HuH-7 (cell line): ENCODE measurements around the gene CLIC5.

Experiments
- DNase-seq: peaks from one replicate; pipeline ENCODE4 v3.0.0; 2011; ENCODE audit warnings: low spot score

CLIC5 gene

DNA sequence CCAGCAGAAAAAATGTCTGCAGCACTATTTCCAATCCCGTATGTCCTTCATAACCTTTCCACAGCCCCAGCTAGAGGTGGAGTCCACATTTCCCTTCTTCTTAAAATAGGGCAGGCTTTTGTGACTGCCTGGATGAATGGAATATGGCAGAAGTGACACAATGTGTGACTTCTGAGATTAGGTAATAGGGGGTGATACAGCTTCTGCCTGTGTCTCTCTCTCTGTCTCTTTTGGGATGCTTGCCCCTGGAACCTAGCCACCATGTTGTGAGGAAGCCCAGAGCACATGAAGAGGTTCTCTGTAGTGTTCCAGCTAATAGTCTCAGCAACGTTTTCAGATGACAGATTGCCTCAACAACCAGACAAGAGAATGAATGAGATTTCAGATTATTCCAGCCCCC lies 51.4 kb downstream of the CLIC5 start:
- DNase-seq, result no peak

DNA sequence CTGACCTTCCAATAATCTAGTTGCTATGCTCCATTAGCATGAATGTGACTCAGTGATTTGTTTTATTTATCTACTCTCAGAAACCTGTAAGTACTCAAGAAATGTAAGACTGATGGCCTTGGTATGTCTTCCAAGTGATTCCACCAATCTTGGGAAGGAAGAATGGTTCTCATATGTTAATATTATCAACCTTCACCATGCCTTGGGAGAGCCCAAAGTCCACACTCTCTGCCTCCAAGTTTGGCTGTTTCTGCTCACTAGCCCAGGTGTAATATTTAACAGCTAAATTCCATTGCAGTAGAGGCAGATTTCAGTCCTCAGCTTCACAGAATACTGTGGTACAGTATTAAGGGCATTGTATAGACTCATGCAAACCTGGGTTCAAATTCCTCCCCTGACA lies 51.8 kb downstream of the CLIC5 start:
- DNase-seq, result no peak

DNA sequence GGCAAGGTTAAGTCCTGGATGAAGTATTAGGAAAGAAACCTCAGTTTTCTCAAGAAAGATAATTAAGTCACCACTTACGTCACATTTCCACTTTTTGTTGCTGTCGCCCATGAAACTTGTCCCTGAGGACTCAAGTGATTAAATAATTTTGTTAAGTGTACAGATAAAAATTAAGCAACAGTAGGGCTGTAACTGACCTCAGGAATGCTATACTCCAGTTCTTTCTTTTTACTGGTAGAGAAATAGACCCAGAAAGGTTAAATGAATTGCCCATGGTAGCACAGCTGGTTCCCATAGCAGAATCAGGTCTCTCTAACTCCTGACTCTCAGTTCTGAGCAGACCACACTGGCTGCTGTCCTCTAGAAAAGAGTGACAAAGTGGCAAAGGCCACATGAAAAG lies 54.5 kb downstream of the CLIC5 start:
- DNase-seq, result no peak

DNA sequence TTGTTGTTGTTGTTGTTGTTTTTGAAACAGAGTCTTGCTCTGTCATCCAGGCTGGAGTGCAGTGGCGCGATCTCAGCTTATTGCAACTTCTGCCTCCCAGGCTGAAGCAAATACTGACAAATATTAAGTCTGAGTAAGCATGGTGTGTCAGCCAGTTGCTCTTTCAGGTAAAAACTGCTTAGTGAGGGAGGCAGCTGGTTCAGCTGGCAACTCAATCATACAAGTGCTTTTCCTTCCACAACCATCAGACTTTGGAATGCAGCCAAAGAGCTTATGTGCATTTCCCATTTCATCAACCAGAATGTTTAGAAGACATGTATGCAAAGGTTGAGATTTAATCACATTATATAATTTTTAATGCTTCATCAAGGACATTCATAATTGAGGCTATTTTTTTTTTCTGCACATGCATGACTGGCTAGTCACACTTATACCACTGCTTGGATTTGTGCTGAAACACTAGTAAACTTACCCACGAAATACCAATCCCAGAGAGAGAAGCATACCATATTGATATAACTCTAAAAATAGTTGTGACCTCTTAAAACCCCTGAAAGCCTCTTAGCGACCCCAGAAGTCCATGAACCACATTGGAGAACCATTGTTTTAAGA lies 56.0 kb downstream of the CLIC5 start:
- no peak for DNase-seq

DNA sequence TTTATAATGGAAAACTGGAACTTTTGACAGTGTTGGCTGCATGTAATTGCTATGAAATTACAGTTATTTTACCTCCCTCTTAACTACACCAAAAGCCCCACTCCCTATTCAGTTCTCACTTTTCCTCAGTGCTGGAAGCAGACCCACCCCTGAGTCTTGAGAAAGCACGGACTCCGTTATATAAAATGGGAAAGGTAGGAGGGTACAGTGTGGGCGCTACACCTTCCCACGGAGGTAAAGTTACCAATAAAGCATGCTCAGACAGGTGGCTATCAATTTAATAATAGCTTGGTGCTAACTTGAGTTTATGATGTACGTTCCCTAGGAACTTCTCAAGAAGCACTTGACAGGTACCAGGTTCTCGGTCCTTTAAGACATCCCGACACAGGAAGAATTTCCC lies 59.0 kb downstream of the CLIC5 start:
- no peak for DNase-seq

DNA sequence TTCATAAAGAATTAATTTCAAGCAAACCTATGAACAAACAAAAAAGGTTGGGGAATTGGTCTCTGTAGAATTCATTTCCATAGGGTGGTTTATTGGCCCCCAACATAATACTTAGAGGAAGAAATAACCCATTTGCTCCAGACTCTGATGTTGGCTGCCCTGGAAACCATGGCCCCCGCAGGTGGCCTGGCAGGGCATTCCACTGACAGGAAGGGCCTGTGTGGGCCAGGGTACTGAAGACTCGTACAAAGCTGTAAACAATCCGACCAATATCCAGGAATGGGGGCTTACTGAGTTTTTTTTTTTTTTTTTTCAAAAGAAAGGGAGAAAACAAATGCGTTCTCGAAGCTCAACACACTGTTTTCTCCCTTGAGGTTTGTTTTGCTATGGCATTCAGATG lies 59.5 kb downstream of the CLIC5 start:
- no peak for DNase-seq

DNA sequence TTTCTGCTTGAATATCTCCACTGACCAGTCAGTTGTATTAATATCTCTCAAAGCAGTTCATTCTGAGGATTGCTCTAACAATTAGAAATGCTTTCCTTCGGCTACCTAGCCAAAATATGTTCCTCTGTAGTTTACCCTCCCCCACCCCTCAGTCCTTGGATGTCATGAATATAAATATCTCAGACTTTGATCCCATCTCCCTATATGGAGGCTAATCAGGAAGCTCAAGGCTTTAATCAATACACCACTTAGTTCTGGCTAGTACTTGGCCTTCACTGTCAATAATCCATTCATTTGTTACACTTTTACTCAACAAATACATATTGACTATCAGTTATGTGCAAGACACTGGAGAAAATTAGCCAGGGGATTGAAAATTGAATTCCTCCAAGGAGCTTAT lies 60.1 kb downstream of the CLIC5 start:
- no peak for DNase-seq

DNA sequence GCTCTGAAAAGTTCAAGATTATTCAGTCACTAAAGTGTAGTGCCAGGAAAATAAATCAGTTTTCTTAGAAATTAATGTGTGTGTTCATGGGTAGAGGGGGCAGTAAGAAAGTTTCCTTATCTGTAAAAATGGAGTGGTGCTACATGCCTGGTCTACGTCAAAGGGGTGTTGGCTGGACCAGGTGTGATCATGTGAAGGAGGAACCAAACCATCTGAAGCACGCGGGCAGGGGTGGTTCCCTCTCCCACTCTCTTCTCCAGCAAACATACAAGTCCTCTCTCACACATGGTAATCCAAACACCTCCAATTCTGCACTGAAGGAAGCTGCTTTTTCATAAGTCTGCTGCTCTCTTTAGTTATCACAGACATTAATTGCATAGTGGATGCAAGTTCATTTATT lies 63.1 kb downstream of the CLIC5 start:
- no peak for DNase-seq

DNA sequence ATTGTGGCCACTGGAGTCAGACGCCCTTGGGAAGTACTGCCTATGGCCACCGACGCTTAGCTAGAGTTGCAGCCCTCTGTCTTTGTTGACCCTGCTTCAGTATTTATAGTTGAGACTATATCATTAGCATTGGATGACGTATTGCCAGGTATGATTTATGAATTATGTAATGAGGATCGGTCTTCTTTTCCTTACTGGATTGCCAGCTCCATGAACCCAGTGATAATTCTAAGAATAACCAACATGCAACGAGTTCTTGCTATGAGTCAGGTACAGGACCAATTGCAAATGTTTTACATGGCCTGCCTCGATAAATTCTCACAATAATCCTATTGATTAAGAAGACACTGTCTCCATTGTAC lies 63.5 kb downstream of the CLIC5 start:
- no peak for DNase-seq

DNA sequence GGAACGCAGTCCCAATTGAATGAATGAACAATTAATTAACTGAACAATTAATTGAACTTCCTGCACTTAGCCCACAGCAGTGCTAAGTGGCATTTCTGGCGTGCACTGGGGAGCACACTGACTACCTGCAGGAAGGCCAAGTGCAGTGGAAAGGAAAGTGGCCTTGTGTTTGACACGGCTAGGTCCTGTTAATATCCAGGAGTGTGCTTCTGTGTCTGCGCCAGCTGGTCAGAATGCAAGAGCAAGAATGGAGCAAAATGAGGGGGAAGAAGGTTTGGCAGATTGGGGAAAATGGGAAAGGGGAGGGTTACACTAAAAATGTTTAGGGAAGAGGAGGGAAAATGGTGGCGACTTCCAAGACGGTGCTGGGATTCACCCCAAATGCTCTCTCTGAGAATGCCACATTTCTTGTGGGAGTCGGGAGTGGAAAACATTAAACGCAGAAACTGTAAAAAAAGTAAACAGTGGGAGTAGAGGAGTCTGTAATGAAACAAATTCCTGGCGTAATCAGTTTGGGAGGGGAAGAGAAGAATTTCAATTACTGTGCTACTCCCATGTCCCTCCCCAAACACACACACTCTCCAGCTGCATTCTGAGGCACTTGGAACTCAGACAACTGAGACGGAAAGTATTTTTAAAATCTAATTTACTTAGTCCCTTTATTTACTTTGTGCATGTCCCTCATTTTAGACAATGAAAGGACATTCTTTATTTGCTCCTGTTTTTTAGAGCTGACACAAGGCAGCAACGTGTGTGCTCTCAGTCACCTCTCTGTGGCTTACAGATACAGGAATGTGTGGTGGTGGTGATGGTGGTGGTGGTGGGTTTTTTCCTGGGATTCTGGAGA lies 64.1 kb downstream of the CLIC5 start:
- no peak for DNase-seq

DNA sequence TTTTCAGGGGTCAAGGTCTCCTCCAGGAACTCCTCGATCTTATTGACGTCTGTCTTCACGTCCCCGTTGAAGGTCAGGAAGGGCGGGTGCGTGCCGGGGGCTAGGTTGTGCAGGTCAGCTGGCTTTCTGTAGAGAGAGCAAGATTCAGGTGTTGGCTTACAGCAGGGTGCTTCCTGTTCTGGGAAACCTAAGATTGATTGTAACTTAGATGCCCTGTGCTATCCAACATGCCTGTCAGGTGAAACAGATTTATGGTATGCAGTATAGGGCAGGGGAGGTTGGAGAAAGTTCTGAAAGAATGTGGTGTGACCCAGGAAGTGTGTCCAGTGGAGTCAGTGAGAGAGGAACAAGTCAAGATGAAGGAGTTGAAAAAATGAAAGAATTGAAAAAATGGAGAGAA lies 66.4 kb downstream of the CLIC5 start:
- DNase-seq, result no peak

DNA sequence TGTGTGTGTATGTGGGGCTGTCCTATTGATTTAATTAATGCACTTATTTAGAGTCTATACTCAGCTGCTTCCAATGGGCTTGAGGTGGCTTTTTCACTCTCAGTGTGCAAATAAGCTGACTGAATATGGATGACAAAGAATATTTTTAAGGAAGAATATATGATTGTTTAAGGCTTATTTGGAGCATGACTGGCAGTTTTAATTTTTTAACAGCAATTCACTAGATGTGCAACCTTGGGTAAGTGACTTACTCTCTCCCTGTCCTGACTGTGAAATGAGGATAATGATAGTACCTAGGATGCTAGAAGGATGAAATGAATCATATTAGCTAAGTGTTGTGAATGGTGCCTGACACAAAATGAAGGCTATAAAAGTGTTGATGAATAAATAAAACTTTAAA lies 67.9 kb downstream of the CLIC5 start:
- no peak for DNase-seq

DNA sequence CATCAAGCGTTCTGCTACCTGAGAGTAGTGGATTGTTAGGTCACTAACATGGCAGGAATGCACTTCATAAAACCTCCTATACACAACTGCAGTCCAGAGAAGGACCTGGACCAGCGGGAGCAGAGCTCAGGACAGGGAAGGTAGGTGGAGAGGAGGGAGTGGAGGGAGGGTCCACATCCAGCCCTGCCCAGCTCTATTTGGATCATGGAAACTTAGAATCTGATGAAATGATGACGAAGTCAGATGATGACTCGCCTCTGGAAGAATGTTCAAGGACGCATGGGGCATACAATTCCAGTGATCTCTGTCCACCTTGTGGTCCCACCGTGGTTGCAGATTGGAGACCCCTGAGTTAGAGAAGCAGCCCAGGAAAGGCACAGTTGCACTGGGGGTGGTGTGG lies 68.8 kb downstream of the CLIC5 start:
- DNase-seq, result no peak

DNA sequence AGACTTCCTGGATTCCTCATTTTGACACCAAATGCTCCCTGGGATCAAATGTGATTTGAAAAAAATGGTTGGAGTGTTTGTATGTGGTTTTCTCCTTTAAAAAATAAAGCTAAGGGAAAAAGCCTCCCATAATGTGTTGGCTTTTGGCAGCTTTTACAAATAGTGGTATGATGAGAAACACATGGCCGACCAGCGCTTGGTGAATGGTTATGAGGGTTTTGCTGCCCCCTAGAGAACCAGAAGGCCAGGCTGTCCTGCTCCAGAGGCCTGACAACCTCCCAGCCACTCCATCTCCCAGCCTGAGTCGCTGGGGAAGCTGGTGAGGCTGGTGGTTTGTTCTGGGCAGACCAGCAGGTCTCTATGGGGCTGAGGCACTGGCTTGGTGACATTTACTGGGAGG lies 69.3 kb downstream of the CLIC5 start:
- DNase-seq, result peak; percentile 15

DNA sequence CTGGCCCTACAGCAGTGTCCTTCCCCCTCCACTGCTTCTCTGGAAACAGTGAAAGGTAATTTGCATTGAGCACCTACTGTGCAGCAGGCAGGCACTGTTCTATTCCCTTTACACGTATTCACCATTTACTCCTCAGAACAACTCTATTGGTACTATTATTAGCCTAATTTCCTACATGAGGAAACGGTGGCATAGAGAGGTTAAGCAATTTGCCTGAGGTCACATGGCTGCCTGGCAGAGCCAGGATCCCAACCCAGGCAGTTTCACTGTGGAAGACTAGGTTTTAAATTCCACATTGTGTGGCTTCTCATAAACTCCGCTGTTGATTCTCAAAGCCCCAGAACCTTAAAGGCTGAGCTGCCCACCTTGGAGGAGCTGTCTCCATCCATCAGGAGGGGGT lies 72.7 kb downstream of the CLIC5 start:
- DNase-seq, result no peak

DNA sequence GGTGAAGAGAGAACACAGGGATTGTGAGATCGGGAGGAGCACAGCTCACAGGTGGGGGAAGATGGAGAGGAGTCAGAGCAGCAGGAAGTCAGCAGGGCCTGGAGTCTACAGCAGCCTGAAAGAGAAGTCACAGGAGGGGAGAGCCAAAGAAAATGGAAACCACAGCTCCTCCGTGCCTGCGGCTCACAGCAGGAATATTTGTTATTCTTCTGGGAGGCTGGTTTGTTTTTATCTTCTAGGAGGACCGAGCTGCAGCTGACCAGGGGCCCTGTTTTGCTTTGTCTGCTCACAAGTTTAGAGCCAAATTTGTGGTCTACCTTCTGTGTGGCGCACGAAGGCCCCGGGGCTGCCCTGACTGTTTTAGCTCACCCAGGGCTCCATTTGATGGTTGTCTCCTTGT lies 81.8 kb downstream of the CLIC5 start:
- DNase-seq, result no peak

DNA sequence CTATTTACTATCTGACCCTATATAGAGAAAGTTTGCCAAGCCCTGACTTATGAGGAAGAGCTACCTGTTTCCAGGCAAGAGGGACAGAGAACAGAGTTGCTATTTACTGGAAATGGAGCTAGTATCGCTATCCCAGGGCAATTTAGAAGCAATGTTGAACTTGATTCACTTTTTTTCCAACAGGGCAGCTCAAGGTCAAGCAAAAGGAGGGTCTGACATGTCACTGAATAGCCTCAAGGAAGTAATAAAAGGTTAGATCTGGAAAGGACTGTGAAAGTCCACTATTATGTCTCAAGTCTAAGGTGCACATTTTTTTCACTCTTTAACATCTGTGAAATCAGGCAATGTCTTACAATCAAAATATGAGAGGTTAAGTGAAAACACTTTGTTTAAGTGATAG lies 84.4 kb downstream of the CLIC5 start:
- no peak for DNase-seq

DNA sequence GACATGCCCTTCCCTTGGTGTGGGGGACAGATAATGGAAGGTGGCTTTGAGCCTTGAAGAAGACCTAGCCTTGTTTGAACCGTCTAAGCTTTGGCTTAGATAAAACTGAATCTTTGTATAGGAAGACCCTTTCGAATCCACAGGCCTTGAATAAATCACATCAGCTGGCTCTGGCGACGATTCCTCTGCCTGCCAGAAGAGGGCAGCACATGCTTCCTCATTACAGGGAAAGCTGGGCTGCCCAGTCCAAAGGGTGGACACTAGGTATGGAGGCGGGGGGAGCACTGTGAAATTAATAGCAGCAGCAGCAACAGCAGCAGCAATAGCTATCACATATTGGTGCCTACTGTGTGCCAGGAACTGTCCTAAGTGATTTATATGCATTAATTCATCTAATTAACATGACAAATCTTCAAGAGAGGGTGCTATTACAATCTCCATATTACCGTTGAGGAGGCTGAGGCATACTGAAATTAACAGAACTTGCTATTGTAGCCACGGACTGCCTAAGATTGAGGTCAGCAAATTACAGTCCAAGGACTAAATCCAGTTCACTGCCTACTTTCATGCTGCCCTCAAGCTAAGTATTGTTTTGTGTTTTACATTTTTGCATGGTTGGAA lies 85.1 kb downstream of the CLIC5 start:
- DNase-seq, result peak; percentile 55

DNA sequence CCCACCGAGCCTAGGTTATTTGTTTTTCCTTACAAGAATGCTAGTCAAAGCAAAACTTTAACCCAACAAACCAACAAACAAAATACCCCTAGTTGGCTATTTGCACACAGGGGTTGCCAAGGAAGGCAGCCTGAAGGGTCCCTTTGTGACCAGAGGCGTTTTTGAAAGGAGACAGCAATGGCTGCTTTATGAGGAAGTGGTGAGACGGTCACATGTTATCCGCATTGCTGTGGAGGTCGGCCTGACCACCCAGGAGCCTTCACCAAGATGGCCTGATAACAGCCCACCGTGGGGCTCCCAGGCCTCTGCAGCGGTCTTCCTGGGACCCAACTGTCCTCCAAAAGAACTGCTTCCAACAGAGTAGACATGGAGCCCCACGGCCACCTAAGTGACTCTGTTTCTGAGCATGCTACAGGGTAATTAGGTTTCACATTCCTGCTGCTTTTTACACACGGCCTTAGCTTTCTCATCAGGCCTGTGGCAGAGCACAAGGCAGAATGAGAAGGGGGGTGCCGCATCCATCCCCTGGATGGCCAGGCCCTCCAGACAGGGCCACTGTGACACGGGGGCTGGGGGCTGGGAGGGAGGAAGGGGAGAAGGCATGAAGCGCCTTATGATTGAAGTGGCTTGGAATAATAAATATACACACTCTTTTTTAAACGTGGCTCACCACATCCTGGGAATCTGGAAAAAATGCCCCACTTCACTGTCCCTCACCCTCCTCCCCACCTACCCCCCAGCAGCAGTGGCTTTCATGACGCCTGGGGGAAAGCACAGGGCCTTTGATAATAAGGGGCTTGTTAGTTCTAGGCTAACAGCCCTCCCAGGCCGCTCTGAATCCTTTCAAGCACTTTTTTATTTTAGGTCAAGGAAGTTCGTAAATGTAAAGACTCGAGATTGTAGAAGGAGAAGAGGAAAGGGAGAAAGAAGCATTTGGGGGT lies 86.0 kb downstream of the CLIC5 start:
- no peak for DNase-seq

DNA sequence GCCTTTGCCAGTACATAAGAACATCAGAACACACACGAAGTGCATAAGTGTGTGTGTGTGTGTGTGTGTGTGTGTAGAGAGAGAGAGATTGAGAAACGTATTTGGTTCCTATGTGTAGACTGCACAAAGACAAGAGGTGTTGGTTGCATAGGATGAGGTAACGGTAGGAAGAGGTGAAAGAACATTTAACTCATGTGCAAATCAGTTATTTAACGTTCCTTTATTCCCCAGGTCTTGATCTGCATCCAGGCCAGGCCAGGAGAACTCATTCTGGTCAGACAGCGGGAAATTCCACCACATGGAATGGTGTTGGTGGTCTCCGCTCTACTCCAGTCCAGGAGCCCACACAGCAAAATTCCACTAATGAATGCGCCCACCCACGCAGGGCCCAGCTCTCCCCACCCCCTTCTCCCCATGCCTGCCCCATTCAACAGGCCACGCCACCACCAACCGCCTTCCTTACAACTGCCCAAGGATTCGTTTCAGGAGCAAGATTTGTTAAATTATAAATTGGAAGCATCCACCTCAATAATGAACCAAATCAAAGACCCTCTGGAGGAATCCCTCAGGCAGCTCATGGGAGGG lies 86.8 kb downstream of the CLIC5 start:
- DNase-seq, result no peak

DNA sequence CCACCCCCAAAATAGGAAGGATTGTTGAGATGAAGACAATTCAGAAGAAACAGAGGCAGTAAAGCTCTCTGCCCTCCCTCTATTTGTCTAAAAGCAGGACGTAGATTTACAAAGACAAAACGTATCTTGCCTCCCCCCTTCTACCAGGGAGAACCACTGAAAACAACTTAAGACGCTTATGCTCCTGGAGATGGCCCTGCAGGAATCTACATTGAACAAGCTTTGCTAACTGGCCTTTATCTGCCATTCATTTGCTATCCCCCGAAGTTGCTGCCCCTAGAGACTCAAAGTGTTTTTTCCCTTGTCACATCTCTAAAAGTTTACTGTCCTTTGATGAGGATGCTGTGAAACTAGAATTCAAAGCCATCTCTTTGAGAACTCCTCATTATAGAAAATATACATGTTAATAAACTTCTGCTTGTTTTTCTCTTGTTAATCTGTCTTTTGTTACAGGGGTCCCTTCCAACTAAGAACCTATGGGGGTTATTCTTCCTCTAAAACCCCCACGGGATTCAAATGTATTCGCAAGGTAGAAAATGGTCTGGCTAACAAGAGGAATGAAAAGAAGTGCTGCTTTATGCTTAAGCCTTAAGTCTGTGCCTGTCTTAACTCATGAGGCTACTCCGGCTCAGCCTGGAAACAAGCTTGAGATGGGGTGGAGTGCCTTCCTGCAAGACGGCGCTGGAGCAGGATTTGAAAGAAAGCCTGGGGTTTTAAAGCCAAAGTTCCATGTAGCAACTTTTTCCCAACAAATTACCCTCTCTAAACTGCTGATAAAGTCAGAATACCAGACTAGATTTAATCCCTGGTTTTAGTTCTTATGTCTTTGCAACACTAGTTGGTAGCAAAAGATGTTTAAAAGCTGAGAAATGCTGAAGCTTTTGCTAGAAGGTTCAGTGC lies 88.0 kb downstream of the CLIC5 start:
- DNase-seq, result no peak
